ENCODE measurements around the gene QRFP.

GRCh38 chr9:130890870-130891687 is 5.5 kb downstream of the QRFP start:
- TF ChIP-seq CTCF (IDR thresholded peaks at IDR 0.05) = no peak
- TF ChIP-seq POLR2A (IDR thresholded peaks at IDR 0.05) = no peak
- no peak for TF ChIP-seq POLR2AphosphoS5 (IDR thresholded peaks at IDR 0.05)
- no peak for TF ChIP-seq EP300 (IDR thresholded peaks at IDR 0.05)

Measured in gastroesophageal sphincter (tissue), 3 donors.